ENCODE measurements around the gene DACT1. TPM values are rescaled to one million over a fixed set of nuclear protein-coding genes. Genes with fewer than 3 reads are reported as not detected.

DACT1 gene
- total and polyA plus RNA-seq, 2 of the 13 experiments (the other 11 are each of a cell fraction or from before 2014, with no cell fraction given), result 0.01 TPM; not detected in 1

GRCh38 chr14:58617619-58618018 is 20.1 kb upstream of the DACT1 start (continued):
- no peak for TF ChIP-seq ZBTB49 (CRISPR knock-in tag; IDR thresholded peaks at IDR 0.05; ENCODE audit: borderline replicate concordance)

GRCh38 chr14:58620011-58620410 is 17.8 kb upstream of the DACT1 start:
- no TSS peak for BruUV-seq (replicated peaks)
- Histone ChIP-seq H3K4me3 (replicated peaks in 1 of 3; ENCODE audit: insufficient read depth in 1 of 3, low read depth in 2 of 3, low read length in 3 of 3) (no peak overlapping the region), H2AFZ (ENCODE audit: low read length) (no peak overlapping the region), H3K79me2 (ENCODE audit: insufficient read depth, low read length) (no peaks in the 10 kb centered on the region), H3K4me1 (ENCODE audit: insufficient read depth, low read length) (no peaks in the 10 kb centered on the region), H3K9ac (ENCODE audit: insufficient read depth, low read depth, low read length) (no peak overlapping the region), H3K9me3 (ENCODE audit: low read length) (no peaks in the 10 kb centered on the region), H3K4me2 (ENCODE audit: low read depth, low read length) (no peak overlapping the region), H3K36me3 (replicated peaks in 1 of 2; ENCODE audit: control insufficient read depth in 1 of 2, insufficient read depth in 2 of 2, low read length in 2 of 2) (no peaks in the 10 kb centered on the region), H3K27me3 (ENCODE audit: control insufficient read depth in 1 of 2, insufficient read depth in 2 of 2, low read length in 2 of 2) (no peaks in the 10 kb centered on the region; a peak in 1 of 5 replicates), H4K20me1 (ENCODE audit: insufficient read depth, low read length) (no peaks in the 10 kb centered on the region), H3K27ac (ENCODE audit: extremely low read length, insufficient read depth, low read length) (no peak overlapping the region)
- TF ChIP-seq BATF2 (CRISPR knock-in tag; IDR thresholded peaks at IDR 0.05) (no peak), ZKSCAN5 (CRISPR knock-in tag; IDR thresholded peaks at IDR 0.05) (no peak), YY1 (IDR thresholded peaks at IDR 0.05; ENCODE audit: insufficient read depth, insufficient replicate concordance, low read depth, low read length) (no peak), DRAP1 (CRISPR knock-in tag; IDR thresholded peaks at IDR 0.05) (no peak), NFATC3 (CRISPR knock-in tag; IDR thresholded peaks at IDR 0.05) (no peak), MXD1 (CRISPR knock-in tag; IDR thresholded peaks at IDR 0.05) (no peak), ZNF598 (CRISPR knock-in tag; IDR thresholded peaks at IDR 0.05; ENCODE audit: borderline replicate concordance) (no peak), ATF3 (CRISPR knock-in tag; IDR thresholded peaks at IDR 0.05) (no peak), ZNF883 (CRISPR knock-in tag; IDR thresholded peaks at IDR 0.05; ENCODE audit: not compliant biosample characterization) (no peak), NFIB (CRISPR knock-in tag; IDR thresholded peaks at IDR 0.05; ENCODE audit: borderline replicate concordance) (no peak), ZNF33B (CRISPR knock-in tag; IDR thresholded peaks at IDR 0.05) (no peak), ZNF510 (CRISPR knock-in tag; IDR thresholded peaks at IDR 0.05; ENCODE audit: low read depth) (no peak), RFX3 (CRISPR knock-in tag; IDR thresholded peaks at IDR 0.05) (no peak), ZNF331 (CRISPR knock-in tag; IDR thresholded peaks at IDR 0.05) (no peak), GTF3A (CRISPR knock-in tag; conservative IDR thresholded peaks at IDR 0.05) (no peak)
- intact Hi-C loops (cut with micrococcal nuclease; ENCODE audit: unreplicated experiment), result no loop called here
- WGBS (ENCODE audit: low lambda C conversion rate), result 33% methylated on average over 2 of the region's 2 CpGs
- ChIA-PET CTCF (ENCODE audit: low intra/inter-chr PET ratio, low total read pairs) (no interaction called here), POLR2A (no interaction called here)
- FAIRE-seq (no peak), ATAC-seq (no peak), DNase-seq (ENCODE audit: low spot score) (no peak)
- in situ Hi-C loops (cut with HindIII; ENCODE audit: extremely low pct_ligation_motif_present, low pct_unique_long_range_greater_than_20kb), result no loop called here

Data from HepG2 (cell line).